GM12875 (cell line): ENCODE data around the gene CASP8.
A peak's percentile ranks its signal among the peaks of the same experiment; 100 is the strongest.

Experiments used
- H3K4me3 ChIP-seq: one replicate; pipeline ENCODE4 v1.5.1; 2011; ENCODE audit warnings: low read depth, low read length, control low read depth
- CTCF ChIP-seq: IDR thresholded peaks from 2 replicates; pipeline ENCODE4 v1.5.1; 2011; ENCODE audit warnings: low read depth, mild to moderate bottlenecking, control low read depth, inconsistent platforms, low read length, moderate library complexity, borderline replicate concordance; ENCODE audit not compliant: insufficient read depth

Gene CASP8

GRCh38 chr2:201223089-201224073 is 37.0 kb upstream of the CASP8 start:
- H3K4me3 ChIP-seq, result no peak overlapping the region
- no peak for TF ChIP-seq CTCF

GRCh38 chr2:201228271-201228911 is 31.9 kb upstream of the CASP8 start:
- no peak for TF ChIP-seq CTCF
- no peak overlapping the region for H3K4me3 ChIP-seq

GRCh38 chr2:201228912-201229290 is 31.4 kb upstream of the CASP8 start:
- no peak for TF ChIP-seq CTCF
- no peak overlapping the region for H3K4me3 ChIP-seq

- peak; percentile 93 for TF ChIP-seq CTCF
- no peak overlapping the region for H3K4me3 ChIP-seq
Observed at GRCh38 chr2:201231781-201232466, 28.4 kb upstream of the CASP8 start.

GRCh38 chr2:201232467-201232815 is 27.9 kb upstream of the CASP8 start:
- no peak overlapping the region for H3K4me3 ChIP-seq
- no peak for TF ChIP-seq CTCF

- H3K4me3 ChIP-seq, result peak overlapping the region; percentile 51
- TF ChIP-seq CTCF, result no peak
Observed at GRCh38 chr2:201233192-201233811, 27.0 kb upstream of the CASP8 start.
